Measurements from ENCODE around the gene GAMT.

The GAMT gene

DNA sequence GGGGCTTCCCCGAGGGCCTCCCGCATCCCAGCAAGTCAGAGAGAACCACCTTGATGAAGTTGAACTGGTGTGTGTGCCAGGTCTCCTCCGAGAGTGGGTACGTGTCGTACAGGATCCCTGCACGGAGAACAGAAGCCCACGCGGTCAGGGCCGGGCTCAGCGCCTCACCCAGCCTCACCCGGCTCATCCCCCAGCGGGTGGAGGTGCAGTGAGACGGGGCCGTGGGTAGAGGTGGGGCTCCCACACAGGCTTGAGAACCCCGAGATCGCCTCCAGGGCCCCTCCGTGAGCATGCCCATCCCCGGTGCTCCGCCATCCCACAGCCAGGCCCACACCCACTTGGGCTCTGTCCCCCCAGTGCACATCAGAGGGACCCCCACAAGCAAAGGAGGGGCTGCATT is 2.3 kb downstream of the GAMT start:
- no peak for DNase-seq

DNA sequence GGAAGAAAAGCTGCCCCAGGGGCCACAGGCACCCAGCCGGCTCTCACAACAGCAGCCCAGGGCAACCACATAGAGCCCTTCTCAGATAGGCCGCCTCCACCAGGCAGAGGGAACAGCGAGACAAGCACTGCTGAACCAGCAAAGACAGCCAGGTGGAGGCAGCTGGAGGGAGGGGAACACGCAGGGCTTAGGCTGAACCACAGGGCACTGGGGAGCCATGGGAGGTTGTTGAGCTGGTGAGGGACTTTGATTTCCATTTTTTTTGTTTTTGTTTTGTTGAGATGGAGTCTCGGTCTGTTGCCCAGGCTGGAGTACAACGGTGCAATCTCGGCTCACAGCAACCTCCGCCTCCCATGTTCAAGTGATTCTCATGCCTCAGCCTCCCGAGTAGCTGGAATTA is 3.5 kb downstream of the GAMT start:
- no peak for DNase-seq

DNA sequence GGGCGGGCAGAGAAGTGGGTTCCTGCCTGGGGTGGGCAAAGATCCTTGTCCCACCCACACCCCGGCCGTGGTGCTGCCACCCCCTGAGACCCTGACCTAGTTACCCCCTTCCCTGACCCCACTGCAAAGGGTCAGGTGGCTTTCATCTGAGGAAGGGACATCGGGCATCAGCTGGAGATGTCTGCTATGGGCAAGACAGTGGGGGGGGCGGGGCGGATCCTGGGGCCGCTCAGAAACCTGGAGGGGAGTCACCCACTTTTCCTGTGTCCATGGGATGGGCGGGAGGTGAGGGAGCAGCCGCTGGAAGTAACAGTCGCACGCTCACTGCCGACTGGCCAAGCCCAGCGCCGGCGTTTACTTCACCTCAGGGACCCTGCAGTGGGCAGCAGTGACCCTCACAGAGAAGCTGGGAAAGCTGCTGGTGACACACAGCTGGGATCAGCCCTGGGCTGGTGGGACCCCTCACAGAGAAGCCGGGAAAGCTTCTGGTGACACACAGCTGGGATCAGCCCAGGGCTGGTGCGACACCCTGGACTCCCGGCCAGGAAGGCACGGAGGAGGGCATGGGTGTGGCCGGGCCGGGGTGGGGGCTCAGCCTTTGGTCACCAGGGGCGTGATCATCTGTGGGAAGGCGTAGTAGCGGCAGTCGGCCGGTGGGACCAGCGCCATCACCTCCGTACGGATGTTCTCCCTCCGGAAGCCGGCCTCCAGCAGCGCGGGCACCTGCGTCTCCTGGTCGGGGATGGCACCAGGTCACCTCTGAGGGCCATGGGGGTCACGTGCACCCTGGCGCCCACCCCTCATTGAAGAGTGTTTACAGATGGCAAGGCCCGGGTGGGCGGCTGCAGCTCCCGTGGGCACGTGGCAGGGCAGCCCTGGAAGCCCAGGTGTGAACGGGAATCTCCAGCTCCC is 4.3 kb downstream of the GAMT start:
- no peak for DNase-seq

DNA sequence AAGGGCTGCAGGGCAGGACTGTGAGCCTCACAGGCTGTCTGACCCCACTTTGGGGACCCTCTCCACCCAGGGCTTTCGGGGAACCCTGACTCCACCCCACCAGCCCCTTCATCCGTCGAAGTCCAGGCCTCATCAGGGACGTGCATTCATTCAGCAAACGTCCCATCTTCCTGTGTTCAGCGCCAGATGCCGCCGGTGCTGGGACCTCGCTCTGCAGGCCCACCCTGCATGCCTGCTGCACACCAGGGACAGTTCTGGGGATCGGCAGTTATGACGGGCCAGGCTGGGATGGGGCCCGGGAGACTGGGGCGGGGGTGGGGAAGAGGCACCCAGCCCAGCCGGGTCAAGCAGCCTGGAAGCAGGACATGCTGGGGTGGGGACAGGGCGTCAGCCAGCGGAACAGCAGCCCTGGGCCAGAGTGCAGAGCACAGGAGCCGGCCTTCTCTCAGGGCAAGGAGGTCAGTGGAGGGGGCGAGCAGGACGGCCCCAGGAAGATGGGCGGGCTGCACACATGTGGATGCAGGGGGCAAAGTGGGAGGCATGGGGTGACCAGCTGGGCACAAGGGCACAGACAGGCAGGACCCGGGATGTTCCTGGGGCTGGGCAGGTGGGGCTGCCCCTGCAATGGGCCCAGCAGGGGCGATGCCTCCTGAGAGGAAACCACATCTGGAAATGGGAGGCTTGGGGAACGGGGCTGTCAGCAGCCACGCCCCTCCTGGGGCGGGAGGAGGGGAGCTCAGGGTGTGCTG is 5.1 kb downstream of the GAMT start:
- no peak for DNase-seq

DNA sequence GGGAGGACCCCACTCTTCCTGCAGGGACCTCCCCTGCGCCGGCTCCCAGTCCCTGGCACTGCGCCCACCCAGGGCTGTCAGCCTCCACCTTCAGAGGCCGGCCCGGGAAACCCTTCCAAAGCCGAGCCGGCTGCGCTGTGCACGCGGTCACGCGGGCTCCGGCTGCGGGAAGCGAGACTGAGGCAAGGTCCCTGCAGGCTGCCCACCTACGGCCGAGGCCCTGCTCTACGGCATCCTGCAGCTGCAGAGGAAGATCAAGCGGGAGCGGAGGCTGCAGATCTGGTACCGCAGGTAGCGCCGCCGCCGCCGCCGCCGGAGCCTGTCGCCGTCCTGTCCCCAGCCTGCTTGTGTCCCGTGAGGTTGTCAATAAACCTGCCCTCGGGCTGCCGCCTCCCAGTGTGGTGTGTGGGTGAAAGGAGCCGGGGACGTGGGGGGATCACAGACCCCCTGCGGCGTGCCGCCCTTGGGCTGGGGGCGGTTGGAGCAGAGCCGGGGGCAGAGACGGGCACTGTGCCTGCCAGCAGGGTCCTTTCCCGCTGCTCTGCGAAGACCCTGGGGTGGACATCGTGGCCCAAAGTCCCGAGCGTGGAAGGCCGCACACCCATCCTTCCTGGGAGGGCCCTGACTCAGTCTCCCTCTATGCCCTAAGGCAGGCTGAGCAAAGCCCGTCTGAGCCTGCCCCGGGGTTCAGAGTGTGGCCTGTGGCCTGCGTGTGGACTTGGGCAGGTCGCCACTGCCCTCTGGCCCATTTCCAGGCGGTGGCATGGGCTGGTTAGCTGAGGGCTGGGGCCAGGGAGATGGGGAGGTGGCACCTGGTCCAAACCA is 5.9 kb downstream of the GAMT start:
- DNase-seq, result no peak

DNA sequence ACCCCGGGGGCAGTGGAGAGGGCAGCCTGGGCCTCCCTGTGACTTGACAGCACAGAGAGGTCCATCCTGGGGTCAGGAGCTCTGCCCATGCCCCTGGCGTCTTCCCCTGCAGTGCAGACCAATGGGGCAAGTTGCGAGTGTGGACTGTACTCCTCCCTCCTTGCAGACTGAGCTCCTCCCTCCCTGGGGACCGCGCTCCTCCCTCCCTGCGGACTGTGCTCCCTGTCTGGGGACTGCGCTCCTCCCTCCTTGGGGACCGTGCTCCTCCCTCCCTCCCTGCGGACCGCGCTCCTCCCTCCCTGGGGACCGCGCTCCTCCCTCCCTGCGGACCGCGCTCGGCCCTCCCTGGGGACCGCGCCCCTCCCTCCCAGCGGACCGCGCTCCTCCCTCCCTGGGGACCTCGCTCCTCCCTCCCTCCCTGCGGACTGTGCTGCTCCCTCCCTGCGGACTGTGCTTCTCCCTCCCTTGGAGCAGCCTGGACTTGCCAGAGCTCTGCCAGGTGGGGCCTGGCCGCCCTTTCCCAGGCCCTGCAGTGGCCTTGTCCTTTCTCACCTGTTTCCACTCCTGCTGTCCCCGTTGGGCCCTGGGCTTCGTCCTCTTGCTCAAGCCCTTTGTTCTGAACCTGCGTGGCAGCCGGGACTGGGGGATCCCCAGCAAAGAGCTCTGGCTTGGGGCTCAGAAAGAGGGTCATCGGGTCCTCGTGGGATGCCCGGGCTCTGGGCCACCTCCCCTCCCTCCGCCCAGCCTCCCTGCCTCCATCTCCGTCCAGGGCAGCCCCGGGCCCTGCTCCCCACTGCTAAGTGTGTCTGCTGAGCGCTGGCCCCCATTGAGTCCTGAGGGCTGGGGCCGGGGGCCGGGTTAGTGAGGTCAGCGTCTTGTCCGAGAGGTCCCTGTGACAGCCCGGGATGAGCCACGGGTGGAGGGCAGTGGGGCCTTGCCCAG is 6.8 kb downstream of the GAMT start:
- DNase-seq, result no peak

DNA sequence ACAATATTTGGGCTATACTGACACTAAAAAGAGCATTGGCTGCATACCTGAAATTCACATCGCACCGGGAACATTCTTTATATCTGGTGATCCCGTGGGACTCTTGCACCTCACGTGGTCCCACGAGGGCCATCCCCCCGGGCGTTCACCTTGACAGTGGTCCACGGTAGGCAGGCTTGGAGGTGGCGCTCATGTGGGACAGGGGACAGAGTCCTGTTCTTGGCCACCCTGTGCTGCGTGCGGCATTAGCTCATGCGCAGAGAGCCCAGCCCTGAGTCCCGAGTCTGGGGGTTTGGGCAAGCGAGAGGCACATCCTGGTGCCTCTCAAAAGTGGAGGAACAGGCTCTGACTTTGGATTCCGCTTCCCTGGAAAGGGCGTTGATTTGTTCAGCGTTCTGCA is 7.5 kb downstream of the GAMT start:
- DNase-seq, result no peak

DNA sequence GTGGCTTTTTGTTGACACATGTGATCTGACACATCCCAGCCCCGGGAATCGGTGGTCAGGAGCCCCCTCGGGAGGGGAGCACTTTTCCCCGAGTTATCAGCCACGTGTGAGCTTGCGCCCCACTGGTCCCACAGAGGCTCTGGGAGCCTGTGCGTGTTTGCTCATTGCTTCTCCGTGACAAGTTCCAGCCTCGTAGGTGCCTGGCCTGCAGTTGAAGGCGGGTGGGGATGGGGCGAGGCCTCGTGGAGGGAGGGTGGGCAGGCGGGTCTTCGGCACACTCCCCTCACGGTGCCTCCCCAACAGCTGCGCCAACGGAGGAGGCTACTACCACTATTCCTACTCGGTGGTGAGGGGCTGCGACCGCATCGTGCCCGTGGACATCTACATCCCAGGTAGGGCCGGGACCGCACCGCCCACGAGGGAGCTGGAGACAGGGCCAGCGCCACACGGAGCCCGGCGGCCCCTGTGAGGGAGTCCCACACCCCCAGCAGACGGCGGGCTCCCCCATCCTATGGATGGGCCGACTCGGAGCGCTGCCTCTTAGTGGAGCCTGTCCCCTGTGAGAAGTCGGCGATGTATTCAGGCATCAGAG is 8.3 kb downstream of the GAMT start:
- no peak for DNase-seq

DNA sequence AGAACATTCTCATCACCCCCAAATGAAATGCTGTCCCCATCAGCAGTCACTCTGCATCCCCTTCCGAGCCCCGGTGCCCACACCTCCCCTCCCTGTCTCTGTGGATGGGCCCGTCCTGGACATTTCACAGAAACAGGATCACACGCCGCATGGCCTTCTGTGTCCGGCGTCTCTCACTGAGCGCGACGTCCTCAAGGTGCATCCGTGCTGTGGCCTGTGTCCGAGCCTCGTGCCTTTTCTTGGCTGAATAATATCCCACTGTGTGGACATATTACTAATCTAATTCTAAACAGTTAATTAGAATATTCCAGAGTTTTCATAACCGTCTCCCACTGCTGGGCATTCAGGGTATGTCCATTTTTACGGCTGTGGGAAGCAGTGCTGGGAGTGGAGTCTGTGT is 8.9 kb downstream of the GAMT start:
- DNase-seq, result no peak

DNA sequence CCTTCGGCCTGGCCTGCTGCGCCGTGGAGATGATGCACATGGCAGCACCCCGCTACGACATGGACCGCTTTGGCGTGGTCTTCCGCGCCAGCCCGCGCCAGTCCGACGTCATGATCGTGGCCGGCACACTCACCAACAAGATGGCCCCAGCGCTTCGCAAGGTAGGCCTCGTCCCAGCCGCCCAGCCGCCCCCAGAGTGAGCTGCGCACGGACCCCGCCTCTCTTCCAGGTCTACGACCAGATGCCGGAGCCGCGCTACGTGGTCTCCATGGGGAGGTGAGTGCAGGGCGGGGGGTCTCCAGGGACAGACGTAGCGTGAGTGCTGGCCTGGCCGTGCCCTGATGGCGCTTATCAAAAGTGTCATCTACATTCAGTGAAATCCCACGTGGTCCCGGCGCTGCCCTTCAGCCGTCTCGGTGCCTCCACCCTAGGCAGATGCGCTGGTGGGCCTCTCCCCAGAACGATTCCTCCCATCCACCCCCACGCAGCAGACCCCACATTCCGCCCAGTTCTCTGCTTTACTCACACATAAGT is 10.4 kb downstream of the GAMT start:
- no peak for DNase-seq

DNA sequence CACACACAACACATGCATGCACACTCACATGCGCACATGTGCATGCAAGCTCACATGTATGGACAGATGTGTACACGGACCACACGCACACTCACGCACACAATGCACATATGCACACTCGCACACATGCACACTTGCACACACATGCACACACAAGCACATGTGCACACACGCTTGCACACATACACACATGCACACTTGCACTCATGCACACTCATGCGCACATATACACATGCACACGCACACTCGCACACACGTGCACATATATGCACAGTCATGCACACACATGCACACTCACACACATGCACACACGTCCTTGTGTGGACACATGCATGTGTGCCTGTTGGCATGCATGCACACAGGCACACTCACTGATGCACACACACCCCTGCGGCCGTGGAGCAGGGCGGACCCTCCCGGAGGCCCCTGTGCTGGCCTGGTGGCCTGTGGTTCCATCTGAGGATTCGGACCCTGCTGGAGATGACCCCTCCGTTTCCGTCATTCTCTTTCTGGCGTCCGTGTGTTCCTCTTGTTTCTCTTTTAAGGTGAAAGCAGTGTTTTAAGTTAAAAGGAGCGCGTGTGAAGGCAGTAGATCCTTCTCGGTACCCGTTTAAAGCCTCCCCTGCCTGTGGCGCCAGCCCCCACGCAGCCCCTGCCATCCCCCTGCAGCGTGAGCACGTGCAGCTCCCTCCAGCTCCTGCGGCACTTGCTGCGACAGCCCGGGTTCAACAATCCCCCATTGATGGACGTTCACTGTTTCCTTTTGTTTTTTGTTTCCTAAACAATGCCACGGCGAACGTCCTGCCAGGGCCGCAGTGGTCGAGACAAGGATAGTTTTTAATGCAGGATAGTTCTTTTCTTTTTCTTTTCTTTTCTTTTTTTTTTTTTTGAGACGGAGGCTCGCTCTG is 12.1 kb downstream of the GAMT start:
- DNase-seq, result no peak

DNA sequence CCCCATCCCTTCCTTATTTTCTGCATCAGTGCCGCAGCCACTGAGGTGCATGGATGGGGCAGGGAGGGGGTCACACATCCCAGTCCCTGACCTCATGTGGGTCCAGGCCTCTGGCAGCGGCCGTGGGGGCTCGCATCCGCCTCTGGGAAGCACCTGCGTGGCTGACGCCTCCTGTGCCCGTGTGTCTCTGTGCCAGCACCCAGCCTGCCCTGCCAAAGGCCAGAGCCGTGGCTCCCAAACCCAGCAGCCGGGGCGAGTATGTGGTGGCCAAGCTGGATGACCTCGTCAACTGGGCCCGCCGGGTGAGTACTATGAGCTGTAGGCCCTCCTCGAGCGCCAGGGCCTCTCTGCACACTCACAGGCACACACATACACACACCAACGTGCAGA is 12.7 kb downstream of the GAMT start:
- DNase-seq, result no peak

DNA sequence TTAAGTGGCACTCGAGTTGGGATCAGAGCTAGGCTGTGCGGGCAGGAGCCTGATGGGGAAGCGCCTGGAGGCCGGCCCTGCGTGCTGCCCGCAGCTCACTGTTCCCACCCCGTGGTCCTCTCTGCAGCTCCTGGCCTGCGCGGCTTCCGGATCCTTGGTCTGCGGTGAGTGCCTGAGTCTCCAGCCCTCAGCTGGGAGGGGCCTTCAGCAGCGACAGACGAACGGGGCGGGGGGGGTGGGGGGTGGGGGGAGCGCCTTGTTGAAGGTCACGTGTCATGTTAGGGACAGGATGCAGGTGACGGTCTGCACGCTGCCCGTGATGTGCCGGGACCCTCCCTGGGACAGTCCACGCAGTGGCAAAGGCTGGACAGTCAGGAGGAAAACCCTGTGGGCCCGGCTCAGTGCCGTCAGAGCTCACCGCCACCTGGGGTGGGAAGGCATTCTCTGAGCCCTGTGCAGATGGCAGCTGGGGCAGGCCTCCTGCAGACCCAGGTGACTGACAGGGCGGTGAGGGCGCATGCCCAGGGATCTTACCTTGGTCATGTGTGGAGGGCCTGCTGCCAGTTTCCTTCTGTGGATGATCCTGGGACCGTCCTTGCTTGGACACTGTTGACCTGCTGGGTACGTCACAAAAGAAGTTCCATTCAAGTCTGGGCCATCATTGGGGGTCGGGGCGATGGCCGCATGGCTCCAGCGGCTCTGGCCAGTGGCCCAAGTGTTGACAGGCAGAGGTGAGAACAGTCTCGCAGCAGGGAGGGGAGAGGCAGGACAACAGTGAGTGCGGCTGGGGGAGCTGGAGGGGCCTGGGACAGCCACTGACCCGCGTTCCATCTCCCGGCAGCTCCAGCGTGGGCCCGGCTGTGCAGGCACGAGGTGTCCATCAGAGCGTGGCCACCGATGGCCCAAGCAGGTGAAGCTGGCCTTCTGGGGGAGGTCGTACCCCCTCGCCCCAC is 13.4 kb downstream of the GAMT start:
- no peak for DNase-seq

DNA sequence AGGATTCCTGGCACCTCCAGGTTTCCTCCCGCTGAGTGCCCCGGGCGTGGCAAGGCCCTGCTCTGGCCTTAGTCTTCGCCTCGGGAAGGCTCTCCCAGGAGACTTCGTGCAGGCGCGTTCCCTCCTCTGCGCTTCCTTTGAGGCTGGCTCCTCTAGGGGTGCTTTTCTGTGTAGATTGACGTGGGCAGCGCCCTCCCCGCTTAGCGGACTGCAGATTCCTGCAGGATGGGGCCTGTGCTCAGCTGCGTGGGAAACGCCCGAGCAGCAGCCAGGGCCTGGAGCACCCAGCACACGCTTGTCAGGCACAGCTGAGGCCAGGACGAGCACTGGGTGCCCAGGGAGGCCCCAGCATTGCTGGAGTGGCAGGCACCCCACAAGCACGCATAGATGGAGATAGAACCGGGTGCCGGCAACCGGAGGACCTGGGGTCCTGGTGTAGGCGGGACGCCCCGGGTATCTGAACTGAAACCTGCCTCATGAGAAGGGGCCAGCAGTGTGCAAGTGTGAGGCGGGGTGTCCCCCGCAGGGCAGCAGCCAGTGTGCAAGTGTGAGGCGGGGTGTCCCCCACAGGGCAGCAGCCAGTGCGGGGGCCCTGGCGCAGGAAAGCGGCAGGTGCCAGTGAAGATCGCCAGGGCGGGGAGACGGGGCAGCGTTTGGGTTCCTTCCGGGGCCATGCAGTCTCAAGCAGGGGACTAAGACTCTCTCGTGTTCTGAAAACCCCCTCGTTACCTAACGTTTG is 14.2 kb downstream of the GAMT start:
- no peak for DNase-seq

DNA sequence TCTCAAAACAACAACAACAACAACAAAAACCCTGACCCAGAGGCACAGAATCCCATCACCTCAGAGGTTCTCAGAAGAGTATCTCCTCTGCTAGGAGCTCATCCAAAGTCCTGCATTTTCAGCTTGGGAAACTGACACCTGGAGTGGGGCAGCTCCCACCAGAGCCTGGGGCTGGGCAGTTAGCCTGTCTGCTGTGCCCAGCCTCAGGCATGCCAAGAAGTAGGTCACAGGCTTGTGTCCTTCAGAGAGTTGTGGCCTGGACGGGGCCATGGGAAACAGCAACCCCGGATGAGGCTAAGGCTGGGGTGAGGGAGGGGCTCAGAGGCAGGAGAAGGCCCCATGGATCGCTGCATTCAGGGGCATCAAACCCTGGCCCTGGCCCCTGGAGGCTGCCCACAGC is 15.5 kb downstream of the GAMT start:
- no peak for DNase-seq

DNA sequence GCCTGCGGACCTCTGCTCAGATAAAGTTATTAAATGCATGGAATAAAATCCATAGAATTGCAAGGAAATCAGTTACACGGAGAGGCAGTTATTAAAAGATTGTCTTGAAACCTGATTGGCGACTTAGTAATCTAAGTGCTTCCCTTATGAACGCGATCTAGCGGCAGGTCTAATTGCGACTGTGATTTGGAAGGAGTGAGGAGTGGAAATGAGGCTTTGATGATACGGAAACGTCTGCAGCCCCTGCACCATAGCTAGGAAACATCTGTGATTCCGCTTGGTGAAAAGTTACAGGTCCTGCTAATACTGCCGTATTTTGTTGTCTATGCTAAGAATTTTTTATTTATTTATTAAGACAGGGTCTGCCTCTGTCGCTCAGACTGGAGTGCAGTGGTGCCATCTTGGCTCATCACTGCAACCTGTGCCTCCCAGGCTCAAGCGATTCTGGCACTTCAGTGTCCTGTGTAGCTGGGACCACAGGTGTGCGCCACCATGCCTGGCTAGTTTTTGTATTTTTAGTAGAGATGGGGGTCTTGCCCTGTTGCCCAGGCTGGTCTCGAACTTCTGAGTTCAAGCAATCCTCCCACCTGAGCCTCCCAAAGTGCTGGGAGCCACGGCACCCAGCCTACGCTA is 16.7 kb downstream of the GAMT start:
- DNase-seq, result peak; percentile 10

DNA sequence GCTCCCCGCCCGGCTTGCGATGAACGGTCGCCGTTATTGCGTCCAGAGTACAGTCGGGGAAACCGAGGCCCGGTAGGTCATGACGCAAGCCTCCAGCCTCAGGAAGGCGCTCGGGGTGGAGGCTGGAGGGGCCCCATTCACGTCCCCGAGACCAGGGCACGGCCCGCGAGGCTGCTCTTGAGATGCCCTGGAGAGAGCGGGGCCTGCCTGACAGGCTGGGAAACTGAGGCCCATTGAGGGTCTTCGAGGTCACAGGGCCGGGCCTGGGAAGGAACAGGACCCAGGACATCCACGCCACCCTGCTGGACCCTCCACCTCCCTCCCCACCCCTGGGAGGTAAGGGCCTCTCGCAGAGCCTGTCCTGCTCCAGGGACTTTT is 17.3 kb downstream of the GAMT start:
- DNase-seq, result no peak
